ENCODE data around the gene PHF5A. TPM values are rescaled to one million over a fixed set of nuclear protein-coding genes. Genes with fewer than 3 reads are reported as not detected.

Gene PHF5A
- total and polyA plus RNA-seq, 11 donors, result 13.4 to 49.9 (median 20.5) TPM

DNA sequence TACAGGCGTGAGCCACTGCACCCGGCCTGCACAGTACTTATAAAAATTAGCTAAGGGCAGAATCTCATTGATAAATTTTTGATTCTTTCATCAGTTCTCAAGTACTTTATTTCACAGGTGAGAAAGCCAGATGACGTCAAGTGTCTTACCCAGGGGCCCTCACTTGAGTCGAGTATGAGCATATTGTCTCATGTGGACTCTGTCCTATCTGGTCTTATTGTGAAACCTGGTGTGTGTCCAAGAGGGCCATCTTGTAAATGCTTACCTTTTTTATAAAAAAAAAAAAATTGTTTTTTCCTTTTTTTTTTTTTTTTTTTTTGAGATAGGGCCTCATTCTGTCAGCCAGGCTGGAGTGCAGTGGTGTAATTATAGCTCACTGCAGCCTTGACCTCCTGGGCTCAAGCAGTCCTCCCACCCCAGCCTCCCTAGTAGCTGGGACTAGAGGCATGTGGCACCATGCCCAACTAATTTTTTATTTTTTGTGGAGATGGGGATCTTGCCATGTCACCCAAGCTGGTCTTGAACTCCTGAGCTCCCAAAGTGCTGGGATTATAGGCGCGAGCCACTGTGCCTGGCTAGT lies 6.5 kb upstream of the PHF5A start:
- WGBS, 4 donors, result 66 to 70% (median 68%) methylated on average over 6 of the region's 6 CpGs
- Histone ChIP-seq H3K27ac (peak overlapping the region in 5 of 12 donors; percentile 13 to 72 (median 36)), H3K4me3 (no peak overlapping the region), H3K27me3 (no peaks in the 10 kb centered on the region), H3K4me1 (peaks cover 3 to 89% (median 50%) of the 10 kb centered on the region in 12 donors), H3K36me3 (peaks cover 0 to 36% (median 11%) of the 10 kb centered on the region in 9 donors), H3K9me3 (no peaks in the 10 kb centered on the region)
- no peak for DNase-seq
- intact Hi-C loops (cut with DNase I), result loop anchor here in 8 of 10 donors (5.0 kb wide), 3 partner anchors 32 to 42 kb away; no protein-coding TSS in a partner anchor
- no peak for TF ChIP-seq POLR2A (IDR thresholded peaks at IDR 0.05)
- TF ChIP-seq, protein P1, sequence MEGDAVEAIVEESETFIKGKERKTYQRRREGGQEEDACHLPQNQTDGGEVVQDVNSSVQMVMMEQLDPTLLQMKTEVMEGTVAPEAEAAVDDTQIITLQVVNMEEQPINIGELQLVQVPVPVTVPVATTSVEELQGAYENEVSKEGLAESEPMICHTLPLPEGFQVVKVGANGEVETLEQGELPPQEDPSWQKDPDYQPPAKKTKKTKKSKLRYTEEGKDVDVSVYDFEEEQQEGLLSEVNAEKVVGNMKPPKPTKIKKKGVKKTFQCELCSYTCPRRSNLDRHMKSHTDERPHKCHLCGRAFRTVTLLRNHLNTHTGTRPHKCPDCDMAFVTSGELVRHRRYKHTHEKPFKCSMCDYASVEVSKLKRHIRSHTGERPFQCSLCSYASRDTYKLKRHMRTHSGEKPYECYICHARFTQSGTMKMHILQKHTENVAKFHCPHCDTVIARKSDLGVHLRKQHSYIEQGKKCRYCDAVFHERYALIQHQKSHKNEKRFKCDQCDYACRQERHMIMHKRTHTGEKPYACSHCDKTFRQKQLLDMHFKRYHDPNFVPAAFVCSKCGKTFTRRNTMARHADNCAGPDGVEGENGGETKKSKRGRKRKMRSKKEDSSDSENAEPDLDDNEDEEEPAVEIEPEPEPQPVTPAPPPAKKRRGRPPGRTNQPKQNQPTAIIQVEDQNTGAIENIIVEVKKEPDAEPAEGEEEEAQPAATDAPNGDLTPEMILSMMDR (IDR thresholded peaks at IDR 0.05), result no peak
- ATAC-seq, result no peak

DNA sequence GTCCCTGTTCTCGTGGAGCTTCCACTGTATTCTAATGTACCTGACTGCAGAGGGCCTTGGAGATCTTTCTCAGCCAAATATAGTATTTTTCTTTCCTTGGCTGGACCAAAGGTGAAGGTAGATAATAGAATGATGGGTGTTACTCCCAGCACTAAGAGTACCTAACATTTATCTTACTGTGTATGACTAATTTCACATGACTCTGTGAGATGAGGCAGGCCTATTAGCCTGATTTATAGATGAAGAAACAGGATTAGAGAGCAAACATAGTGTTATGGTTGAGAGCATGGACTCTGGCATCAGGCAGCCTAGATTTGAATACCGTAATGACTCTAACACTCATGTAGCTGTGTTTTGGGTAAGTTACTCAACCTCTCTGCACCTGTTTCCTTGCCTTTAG lies 3.1 kb upstream of the PHF5A start:
- Histone ChIP-seq H3K27me3 (no peaks in the 10 kb centered on the region), H3K4me3 (peak overlapping the region in 7 of 12 donors; percentile 14 to 96 (median 79)), H3K4me1 (peaks cover 0 to 74% (median 42%) of the 10 kb centered on the region in 12 donors), H3K36me3 (peaks cover 0 to 37% (median 12%) of the 10 kb centered on the region in 9 donors), H3K27ac (peak overlapping the region in 10 of 12 donors; percentile 33 to 99 (median 94)), H3K9me3 (no peaks in the 10 kb centered on the region)
- ATAC-seq, result no peak
- intact Hi-C loops (cut with DNase I), result loop anchor here in 7 of 10 donors (5.0 kb wide), 3 partner anchors 36 to 46 kb away; no protein-coding TSS in a partner anchor
- no peak for DNase-seq
- 46 to 62% (median 52%) methylated on average over 2 of the region's 2 CpGs for WGBS, 4 donors
- no peak for TF ChIP-seq POLR2A (IDR thresholded peaks at IDR 0.05)
- TF ChIP-seq, protein P1 (IDR thresholded peaks at IDR 0.05), result no peak

DNA sequence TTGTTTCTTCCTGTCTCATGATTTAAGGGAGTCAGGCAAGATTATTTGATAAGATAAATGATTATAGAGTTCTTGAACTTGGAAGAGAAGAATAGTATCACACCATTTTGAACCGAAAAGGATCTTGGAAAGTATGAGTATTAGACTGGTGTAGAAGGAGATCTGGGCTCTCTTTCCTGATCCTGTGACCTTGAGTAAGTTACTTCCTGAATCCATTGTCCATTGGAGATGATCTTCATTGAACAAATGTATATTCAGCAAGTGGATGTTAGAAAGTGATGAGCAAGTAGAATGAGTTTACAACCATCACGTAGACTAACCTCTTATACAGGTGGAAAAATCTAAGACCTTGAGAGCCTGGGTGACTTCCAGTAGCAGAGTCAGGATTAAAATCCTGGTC lies 2.4 kb upstream of the PHF5A start:
- intact Hi-C loops (cut with DNase I), result loop anchor here in 7 of 10 donors (5.0 kb wide), 3 partner anchors 36 to 46 kb away; no protein-coding TSS in a partner anchor
- H3K4me3 ChIP-seq, result peak overlapping the region in 8 of 12 donors; percentile 71 to 99 (median 82)
- no peaks in the 10 kb centered on the region for H3K27me3 ChIP-seq
- ATAC-seq (no peak), DNase-seq (no peak)
- peaks cover 0 to 44% (median 19%) of the 10 kb centered on the region in 9 donors for H3K36me3 ChIP-seq
- peaks cover 0 to 71% (median 42%) of the 10 kb centered on the region in 12 donors for H3K4me1 ChIP-seq
- no peaks in the 10 kb centered on the region for H3K9me3 ChIP-seq
- WGBS, 4 donors, result 46 to 56% (median 51%) methylated on average over 2 of the region's 2 CpGs
- TF ChIP-seq, protein P1 (IDR thresholded peaks at IDR 0.05), result no peak
- no peak for TF ChIP-seq POLR2A (IDR thresholded peaks at IDR 0.05)
- H3K27ac ChIP-seq, result peak overlapping the region; percentile 31 to 99 (median 97)

DNA sequence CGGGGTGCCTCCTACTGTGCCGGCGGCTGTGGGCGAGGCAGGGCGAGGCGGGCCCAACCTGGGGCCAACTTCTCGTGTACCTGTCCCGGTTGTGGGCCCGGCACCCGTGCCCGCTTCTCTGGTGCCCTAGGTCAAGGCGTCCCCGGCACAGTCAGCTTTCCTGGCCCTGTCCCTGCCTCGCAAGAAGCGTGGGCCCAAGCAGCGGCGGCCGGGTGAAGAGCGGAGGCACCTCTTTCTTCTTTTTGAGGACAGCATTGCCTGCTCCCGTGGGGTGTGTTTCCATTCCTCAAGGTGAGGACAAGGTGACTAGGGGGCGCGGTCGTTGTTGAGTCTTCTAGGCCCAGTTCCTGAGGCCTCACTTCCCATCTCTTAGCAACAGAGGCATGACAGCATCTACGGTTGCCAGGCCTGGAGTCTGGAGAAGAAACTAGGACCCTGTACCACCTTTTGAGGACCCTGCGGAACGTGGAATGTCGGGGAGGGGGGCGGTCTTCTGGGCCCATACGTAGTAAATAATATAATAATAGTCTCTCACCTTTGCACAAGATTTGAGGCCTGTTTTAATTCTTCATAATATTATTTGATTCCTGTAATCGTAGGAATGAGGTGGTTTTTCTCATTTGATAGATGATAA lies 843 bp upstream of the PHF5A start:
- TF ChIP-seq, protein P1 (IDR thresholded peaks at IDR 0.05), result peak in 1 of 12 donors; percentile 34
- no peak for TF ChIP-seq POLR2A (IDR thresholded peaks at IDR 0.05)
- ATAC-seq, result peak in 3 of 4 donors; percentile 38 to 52 (median 45)
- Histone ChIP-seq H3K4me1 (peaks cover 0 to 59% (median 37%) of the 10 kb centered on the region in 12 donors), H3K4me3 (peak overlapping the region; percentile 71 to 100 (median 95)), H3K27me3 (no peaks in the 10 kb centered on the region), H3K27ac (peak overlapping the region; percentile 91 to 99 (median 97)), H3K9me3 (no peaks in the 10 kb centered on the region), H3K36me3 (peaks cover 0 to 59% (median 34%) of the 10 kb centered on the region in 9 donors)
- WGBS, 4 donors, result 1 to 4% (median 2%) methylated on average over 7 to 30 of the region's 30 CpGs
- intact Hi-C loops (cut with DNase I), result loop anchor here in 4 of 10 donors (1.0 to 5.0 kb wide), 4 partner anchors 21 to 67 kb away; partner anchors contain the start of gene TOB2 (in 1 of the 4)
- peak in 3 of 5 donors; percentile 44 to 70 (median 51) for DNase-seq
